ENCODE measurements around the gene RPL13A. TPM values are rescaled to one million over a fixed set of nuclear protein-coding genes. Genes with fewer than 3 reads are reported as not detected.
A peak's percentile ranks its signal among the peaks of the same experiment; 100 is the strongest.
"Not testable (repeated sequence)": the region's sequence is repeated elsewhere in the genome, so short reads cannot be mapped to it uniquely, and the experiment has no call there.

Gene RPL13A
- total and polyA plus RNA-seq, 9 donors, result 4,396 to 5,773 (median 4,847) TPM

DNA sequence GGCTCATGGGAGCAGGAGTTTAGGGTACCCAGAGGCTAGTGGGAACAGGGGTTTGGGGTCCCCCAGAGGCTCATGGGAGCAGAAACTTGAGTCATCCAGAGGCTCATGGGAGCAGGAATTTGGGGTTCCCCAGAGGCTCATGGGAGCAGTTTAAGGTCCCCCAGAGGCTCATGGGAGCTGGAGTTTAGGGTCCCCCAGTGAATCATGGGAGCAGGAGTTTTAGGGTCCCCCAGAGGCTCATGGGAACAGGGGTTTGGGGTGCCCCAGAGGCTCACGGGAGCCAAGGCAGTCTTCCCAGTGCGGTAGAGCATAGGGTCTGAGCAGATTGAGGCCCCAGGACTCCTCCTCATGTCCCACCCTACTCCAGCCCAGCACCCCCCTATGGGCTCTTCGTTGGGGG lies 22.0 kb upstream of the RPL13A start:
- Histone ChIP-seq H3K27ac (ENCODE audit: low read length) (no peak overlapping the region), H3K36me3 (ENCODE audit: control insufficient read depth, insufficient read depth, low read length) (peaks cover 39% of the 10 kb centered on the region), H3K27me3 (ENCODE audit: control insufficient read depth, insufficient read depth, low read length) (no peaks in the 10 kb centered on the region), H3K4me1 (ENCODE audit: control insufficient read depth, insufficient read depth, low read length) (peaks cover 20% of the 10 kb centered on the region), H3K4me3 (ENCODE audit: low read length) (no peak overlapping the region), H3K9me3 (replicated peaks; ENCODE audit: control insufficient read depth, low read depth, low read length) (no peaks in the 10 kb centered on the region)
- WGBS (ENCODE audit: insufficient coverage), result 89% methylated on average over 3 of the region's 3 CpGs
- no peak for DNase-seq

DNA sequence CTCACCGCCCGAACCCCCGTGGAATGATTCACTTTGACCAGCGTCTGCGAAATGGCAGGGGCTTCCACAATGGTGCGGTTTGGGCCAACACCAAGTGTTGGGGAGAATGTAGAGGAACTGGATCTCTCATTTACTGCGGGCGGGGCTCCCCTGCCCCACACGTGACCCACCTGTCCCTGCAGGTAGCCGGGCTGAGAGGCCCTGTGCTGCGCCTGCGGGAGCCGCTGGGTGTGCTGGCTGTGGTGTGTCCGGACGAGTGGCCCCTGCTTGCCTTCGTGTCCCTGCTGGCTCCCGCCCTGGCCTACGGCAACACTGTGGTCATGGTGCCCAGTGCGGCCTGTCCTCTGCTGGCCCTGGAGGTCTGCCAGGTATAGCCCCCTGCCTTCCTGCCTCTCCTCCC lies 19.2 kb upstream of the RPL13A start:
- 90% methylated on average over 17 of the region's 19 CpGs for WGBS (ENCODE audit: insufficient coverage)
- H3K27ac ChIP-seq (ENCODE audit: low read length), result peak overlapping the region; percentile 74
- no peak for DNase-seq
- no peak overlapping the region for H3K4me3 ChIP-seq (ENCODE audit: low read length)
- H3K9me3 ChIP-seq (replicated peaks; ENCODE audit: control insufficient read depth, low read depth, low read length), result no peaks in the 10 kb centered on the region
- peaks cover 20% of the 10 kb centered on the region for H3K4me1 ChIP-seq (ENCODE audit: control insufficient read depth, insufficient read depth, low read length)
- no peaks in the 10 kb centered on the region for H3K27me3 ChIP-seq (ENCODE audit: control insufficient read depth, insufficient read depth, low read length)
- H3K36me3 ChIP-seq (ENCODE audit: control insufficient read depth, insufficient read depth, low read length), result peaks cover 30% of the 10 kb centered on the region

DNA sequence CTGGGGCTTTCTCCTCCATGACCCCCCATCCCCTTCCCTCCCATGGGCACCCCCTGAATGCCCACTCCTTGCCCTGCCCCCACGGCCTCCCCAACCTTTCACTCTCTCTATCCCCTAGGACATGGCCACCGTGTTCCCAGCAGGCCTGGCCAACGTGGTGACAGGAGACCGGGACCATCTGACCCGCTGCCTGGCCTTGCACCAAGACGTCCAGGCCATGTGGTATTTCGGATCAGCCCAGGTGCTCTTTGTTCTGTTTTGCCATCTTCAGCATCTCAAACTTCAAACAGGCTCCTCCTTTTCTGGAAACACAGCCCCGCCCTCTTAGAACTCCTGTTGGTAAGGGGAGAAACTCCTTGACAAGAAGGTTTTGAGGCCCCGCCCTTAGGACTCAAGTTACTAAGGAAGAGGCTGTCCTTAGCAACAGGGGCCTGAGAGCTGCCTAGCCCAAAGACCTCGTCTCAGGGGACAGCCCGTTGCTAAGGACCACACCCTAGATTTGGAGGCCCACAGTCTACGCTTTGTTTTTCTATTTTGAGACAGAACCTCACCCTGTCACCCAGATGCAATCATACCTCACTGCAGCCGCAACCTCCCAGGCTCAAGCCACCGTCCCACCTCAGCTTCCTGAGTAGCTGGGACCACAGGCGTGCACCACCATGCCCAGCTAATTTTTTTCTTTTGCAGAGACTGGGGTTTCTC lies 18.5 kb upstream of the RPL13A start:
- Histone ChIP-seq H3K4me3 (ENCODE audit: low read length) (no peak overlapping the region), H3K36me3 (ENCODE audit: control insufficient read depth, insufficient read depth, low read length) (peaks cover 27% of the 10 kb centered on the region), H3K27ac (ENCODE audit: low read length) (peak overlapping the region; percentile 74), H3K9me3 (replicated peaks; ENCODE audit: control insufficient read depth, low read depth, low read length) (no peaks in the 10 kb centered on the region), H3K4me1 (ENCODE audit: control insufficient read depth, insufficient read depth, low read length) (peaks cover 24% of the 10 kb centered on the region), H3K27me3 (ENCODE audit: control insufficient read depth, insufficient read depth, low read length) (no peaks in the 10 kb centered on the region)
- 37% methylated on average over 12 of the region's 15 CpGs for WGBS (ENCODE audit: insufficient coverage)
- DNase-seq, result peak; percentile 97

DNA sequence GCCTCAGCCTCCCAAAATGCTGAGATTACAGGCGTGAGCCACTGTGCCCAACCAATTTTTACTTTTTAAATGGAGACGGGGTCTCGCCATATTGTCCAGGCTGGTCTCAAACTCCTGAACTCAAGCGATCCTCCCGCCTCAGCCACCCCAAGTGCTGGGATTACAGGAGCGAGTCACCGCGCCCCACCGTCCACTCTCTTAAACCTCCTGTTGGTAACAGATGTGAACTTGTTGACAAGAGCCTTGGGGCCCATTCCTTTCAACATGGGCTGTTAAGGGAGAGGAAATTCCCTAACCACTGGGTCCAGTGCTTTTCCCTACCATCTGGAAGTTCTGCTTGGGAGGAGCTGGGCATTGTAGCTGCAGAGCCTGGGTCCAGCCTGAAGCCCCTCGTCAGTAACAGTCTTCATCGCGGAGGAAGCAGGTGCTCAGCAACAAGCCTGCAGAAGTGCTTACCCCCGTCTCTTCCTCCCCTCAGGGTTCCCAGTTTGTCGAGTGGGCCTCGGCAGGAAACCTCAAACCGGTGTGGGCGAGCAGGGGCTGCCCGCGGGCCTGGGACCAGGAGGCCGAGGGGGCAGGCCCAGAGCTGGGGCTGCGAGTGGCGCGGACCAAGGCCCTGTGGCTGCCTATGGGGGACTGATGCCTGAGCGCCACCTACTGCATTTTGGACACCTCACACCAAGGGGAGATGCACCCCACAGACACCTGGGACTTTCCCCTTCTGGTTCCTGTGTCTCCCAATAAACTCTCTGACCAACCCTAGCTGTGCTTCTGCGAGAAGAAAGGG lies 17.4 kb upstream of the RPL13A start:
- no peaks in the 10 kb centered on the region for H3K9me3 ChIP-seq (replicated peaks; ENCODE audit: control insufficient read depth, low read depth, low read length)
- peaks cover 2% of the 10 kb centered on the region for H3K27me3 ChIP-seq (ENCODE audit: control insufficient read depth, insufficient read depth, low read length)
- peaks cover 33% of the 10 kb centered on the region for H3K4me1 ChIP-seq (ENCODE audit: control insufficient read depth, insufficient read depth, low read length)
- no peak overlapping the region for H3K4me3 ChIP-seq (ENCODE audit: low read length)
- DNase-seq, result peak; percentile 36
- peak overlapping the region; percentile 65 for H3K27ac ChIP-seq (ENCODE audit: low read length)
- peaks cover 21% of the 10 kb centered on the region for H3K36me3 ChIP-seq (ENCODE audit: control insufficient read depth, insufficient read depth, low read length)
- WGBS (ENCODE audit: insufficient coverage), result 58% methylated on average over 12 of the region's 25 CpGs

DNA sequence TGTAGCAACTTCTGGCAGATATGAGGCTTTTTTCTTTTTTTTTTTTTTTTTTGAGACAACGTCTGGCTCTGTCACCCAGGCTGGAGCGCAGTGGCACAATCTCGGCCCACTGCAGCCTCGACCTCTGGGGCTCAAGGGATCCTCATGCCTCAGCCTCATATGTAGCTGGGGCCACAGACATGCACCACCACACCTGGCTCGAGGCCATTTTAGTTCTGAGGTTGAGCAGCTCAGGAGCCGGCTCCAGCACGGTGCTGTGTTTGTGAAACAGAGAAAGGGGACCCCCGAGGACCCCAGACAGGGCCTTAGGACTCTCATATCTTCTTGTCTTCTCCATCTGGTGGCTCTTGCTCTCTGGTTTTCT lies 16.8 kb upstream of the RPL13A start:
- H3K4me3 ChIP-seq (ENCODE audit: low read length), result no peak overlapping the region
- no peak for DNase-seq
- WGBS (ENCODE audit: insufficient coverage), result 58% methylated on average over 3 of the region's 8 CpGs
- H3K36me3 ChIP-seq (ENCODE audit: control insufficient read depth, insufficient read depth, low read length), result peaks cover 16% of the 10 kb centered on the region
- H3K27me3 ChIP-seq (ENCODE audit: control insufficient read depth, insufficient read depth, low read length), result peaks cover 2% of the 10 kb centered on the region
- H3K9me3 ChIP-seq (replicated peaks; ENCODE audit: control insufficient read depth, low read depth, low read length), result no peaks in the 10 kb centered on the region
- H3K4me1 ChIP-seq (ENCODE audit: control insufficient read depth, insufficient read depth, low read length), result peaks cover 33% of the 10 kb centered on the region
- H3K27ac ChIP-seq (ENCODE audit: low read length), result no peak overlapping the region

DNA sequence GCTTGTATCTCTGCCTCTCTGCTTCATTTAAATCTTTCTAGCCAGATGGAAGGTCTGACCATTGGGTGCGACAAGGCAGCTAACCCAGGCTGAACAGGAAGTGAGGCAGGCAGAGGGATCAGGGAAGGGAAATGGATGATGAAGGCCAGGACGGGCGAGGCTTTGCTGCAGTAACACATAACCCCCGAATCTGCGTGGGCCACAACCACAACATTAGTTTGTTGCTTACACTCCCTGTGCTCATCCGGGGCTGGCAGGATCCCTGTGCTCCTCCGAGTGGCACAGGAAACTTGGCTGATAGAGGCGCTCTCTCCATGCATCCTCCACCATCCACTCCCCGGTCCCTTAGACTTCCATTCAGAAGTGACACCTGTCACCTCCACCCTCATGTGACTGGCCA lies 14.5 kb upstream of the RPL13A start:
- H3K4me1 ChIP-seq (ENCODE audit: control insufficient read depth, insufficient read depth, low read length), result peaks cover 39% of the 10 kb centered on the region
- no peak for DNase-seq
- H3K27me3 ChIP-seq (ENCODE audit: control insufficient read depth, insufficient read depth, low read length), result peaks cover 2% of the 10 kb centered on the region
- H3K36me3 ChIP-seq (ENCODE audit: control insufficient read depth, insufficient read depth, low read length), result peaks cover 8% of the 10 kb centered on the region
- no peak overlapping the region for H3K27ac ChIP-seq (ENCODE audit: low read length)
- H3K9me3 ChIP-seq (replicated peaks; ENCODE audit: control insufficient read depth, low read depth, low read length), result no peaks in the 10 kb centered on the region
- 76% methylated on average over 4 of the region's 9 CpGs for WGBS (ENCODE audit: insufficient coverage)
- H3K4me3 ChIP-seq (ENCODE audit: low read length), result no peak overlapping the region

DNA sequence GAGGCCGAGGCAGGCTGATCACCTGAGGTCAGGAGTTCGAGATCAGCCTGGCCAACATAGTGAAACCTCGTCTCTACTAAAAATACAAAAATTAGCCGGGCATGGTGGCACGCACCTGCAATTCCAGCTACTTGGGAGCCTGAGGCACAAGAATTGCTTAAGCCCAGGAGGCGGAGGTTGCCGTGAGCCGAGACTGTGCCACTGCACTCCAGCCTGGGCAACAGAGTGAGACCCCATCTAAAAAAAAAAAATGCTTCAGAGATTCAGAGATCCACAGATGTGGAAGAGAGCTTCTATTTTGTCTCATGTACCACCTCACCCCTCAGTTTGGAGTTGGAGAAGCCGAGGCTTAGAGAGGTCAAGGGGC lies 13.9 kb upstream of the RPL13A start:
- Histone ChIP-seq H3K4me3 (ENCODE audit: low read length) (peak overlapping the region; percentile 63), H3K4me1 (ENCODE audit: control insufficient read depth, insufficient read depth, low read length) (peaks cover 37% of the 10 kb centered on the region)
- H3K27ac ChIP-seq (ENCODE audit: low read length); H3K9me3 ChIP-seq (replicated peaks; ENCODE audit: control insufficient read depth, low read depth, low read length); DNase-seq; H3K36me3 ChIP-seq (ENCODE audit: control insufficient read depth, insufficient read depth, low read length); H3K27me3 ChIP-seq (ENCODE audit: control insufficient read depth, insufficient read depth, low read length): not testable (repeated sequence)
- WGBS (ENCODE audit: insufficient coverage), result 73% methylated on average over 3 of the region's 9 CpGs

DNA sequence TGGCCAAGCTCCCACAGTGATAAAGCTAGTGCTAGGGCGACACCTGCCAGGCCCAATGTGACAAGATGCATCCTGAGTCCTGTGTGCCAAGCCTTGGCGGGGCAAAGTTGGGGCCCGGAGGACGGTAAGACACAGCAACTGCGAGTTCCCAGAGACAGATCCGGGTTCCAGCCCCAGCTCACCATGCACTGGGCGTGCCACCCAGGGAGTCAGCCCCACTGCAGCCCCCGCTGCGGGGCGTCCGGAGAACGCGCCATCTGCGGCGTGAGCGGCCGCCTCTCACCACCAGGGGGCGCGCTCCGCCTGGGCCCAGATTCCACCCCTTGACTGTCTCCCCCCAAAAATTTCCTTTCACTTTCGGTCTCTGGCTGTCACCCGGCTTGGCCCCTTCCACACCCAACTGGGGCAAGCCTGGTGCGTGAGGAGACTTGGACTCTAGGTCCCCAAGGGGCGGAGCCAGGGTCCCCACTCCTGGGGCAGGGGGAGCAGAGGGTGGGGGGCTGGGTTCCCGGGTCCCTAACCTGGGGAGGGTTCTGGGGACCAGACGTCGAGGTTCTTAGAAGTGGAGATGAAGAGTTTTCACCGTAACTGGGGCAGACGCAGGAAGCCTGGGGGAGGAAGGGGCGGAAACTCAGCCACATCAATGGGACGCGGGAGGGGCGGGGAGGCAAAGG lies 13.4 kb upstream of the RPL13A start, which contains the start of gene FLT3LG:
FLT3LG (plus strand) TSS at position 348 of the 674 bp plus-strand sequence. CDS start 425 bp downstream, outside the sequence.
- H3K27ac ChIP-seq (ENCODE audit: low read length), result peak within 1 kb of the TSS; percentile 71
- H3K4me3 ChIP-seq (ENCODE audit: low read length), result peak within 1 kb of the TSS; percentile 63
- H3K36me3 ChIP-seq (ENCODE audit: control insufficient read depth, insufficient read depth, low read length), result peaks cover 4% of the 10 kb centered on the region
- WGBS (ENCODE audit: insufficient coverage), result 3% methylated on average over 29 of the region's 33 CpGs
- H3K4me1 ChIP-seq (ENCODE audit: control insufficient read depth, insufficient read depth, low read length), result peaks cover 37% of the 10 kb centered on the region
- peaks cover 2% of the 10 kb centered on the region for H3K27me3 ChIP-seq (ENCODE audit: control insufficient read depth, insufficient read depth, low read length)
- DNase-seq, result peak; percentile 89
- H3K9me3 ChIP-seq (replicated peaks; ENCODE audit: control insufficient read depth, low read depth, low read length), result no peaks in the 10 kb centered on the region

DNA sequence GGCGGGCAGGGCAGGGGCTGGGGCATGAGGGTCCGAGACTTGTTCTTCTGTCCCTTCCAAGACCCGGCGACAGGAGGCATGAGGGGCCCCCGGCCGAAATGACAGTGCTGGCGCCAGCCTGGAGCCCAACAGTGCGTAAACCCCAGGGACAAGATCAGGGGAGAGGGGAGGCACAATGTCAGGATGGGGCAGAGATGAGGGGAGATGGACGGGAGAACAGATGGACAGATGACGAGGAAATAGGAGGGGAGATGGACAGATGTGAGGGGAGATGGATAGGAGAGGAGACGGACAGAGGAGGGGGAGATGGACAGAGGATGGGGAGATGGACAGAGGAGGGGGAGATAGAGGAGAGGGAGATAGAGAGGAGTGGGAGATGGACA lies 12.9 kb upstream of the RPL13A start:
- H3K4me3 ChIP-seq (ENCODE audit: low read length), result peak overlapping the region; percentile 63
- H3K27ac ChIP-seq (ENCODE audit: low read length), result peak overlapping the region; percentile 71
- H3K36me3 ChIP-seq (ENCODE audit: control insufficient read depth, insufficient read depth, low read length), result peaks cover 4% of the 10 kb centered on the region
- no peak for DNase-seq
- H3K4me1 ChIP-seq (ENCODE audit: control insufficient read depth, insufficient read depth, low read length), result peaks cover 32% of the 10 kb centered on the region
- 14% methylated on average over 11 of the region's 11 CpGs for WGBS (ENCODE audit: insufficient coverage)
- no peaks in the 10 kb centered on the region for H3K9me3 ChIP-seq (replicated peaks; ENCODE audit: control insufficient read depth, low read depth, low read length)
- peaks cover 2% of the 10 kb centered on the region for H3K27me3 ChIP-seq (ENCODE audit: control insufficient read depth, insufficient read depth, low read length)
